Right lobe of liver (tissue), 6 donors: Measurements from ENCODE around the gene MYO7B. TPM values are rescaled to one million over a fixed set of nuclear protein-coding genes. Genes with fewer than 3 reads are reported as not detected.
"Not testable (repeated sequence)": the region's sequence is repeated elsewhere in the genome, so short reads cannot be mapped to it uniquely, and the experiment has no call there.

Experiments
- ATAC-seq, 4 donors: fragments of 200-7000 bp; cut with Tn5 transposase; one replicate each; pipeline ENCODE4 v1.9.1; 2020; ENCODE audit warnings: mild to moderate bottlenecking in 4 of 4, moderate library complexity in 4 of 4
- DNase-seq, 3 donors: peaks; one replicate each; pipeline ENCODE4 v3.0.0-alpha.2; 2020
- H3K27ac ChIP-seq, 3 donors: fragments of 200-600 bp; one replicate each; pipeline ENCODE4 v1.8.0; 2022
- H3K27me3 ChIP-seq, 2 donors: fragments of 200-600 bp; one replicate each; pipeline ENCODE4 v1.8.0; 2022
- H3K36me3 ChIP-seq, 4 donors: fragments of 200-600 bp; sonication (generic) in 1 of 4; one replicate each; pipeline versions ENCODE4 v1.5.1 to v1.8.0; 2017 to 2022; ENCODE audit warnings: control low read depth in 1 of 4
- H3K4me1 ChIP-seq, 4 donors: fragments of 200-600 bp; sonication (generic) in 1 of 4; one replicate each; pipeline versions ENCODE4 v1.5.1 to v1.8.0; 2017 to 2022; ENCODE audit warnings: control low read depth in 1 of 4
- H3K4me3 ChIP-seq, 3 donors: fragments of 200-600 bp; one replicate each; pipeline ENCODE4 v1.8.0; 2022
- H3K9me3 ChIP-seq, 4 donors: fragments of 200-600 bp; sonication (generic) in 1 of 4; one replicate each; pipeline versions ENCODE4 v1.5.1 to v1.8.0; 2017 to 2022; ENCODE audit warnings: control low read depth in 1 of 4
- CTCF ChIP-seq, 4 donors: fragments of 200-600 bp in 3 of 4; fragments of 450-650 bp in 1 of 4; IDR thresholded peaks; one replicate each; pipeline versions ENCODE4 v1.5.1 to v1.8.0; 2016 to 2022; ENCODE audit warnings: antibody characterized with exemption in 4 of 4, mild to moderate bottlenecking in 2 of 4
- POLR2A ChIP-seq: fragments of 450-650 bp; IDR thresholded peaks from one replicate; pipeline ENCODE4 v1.6.1; 2017; ENCODE audit warnings: antibody characterized with exemption, mild to moderate bottlenecking
- WGBS: methylation state at CpG from one replicate; pipeline ENCODE4 v1.1.6; 2018; ENCODE audit warnings: low coverage, low lambda C conversion rate; ENCODE audit not compliant: insufficient coverage; ENCODE audit errors: missing lambda C conversion rate; 5-methylcytosine and 5-hydroxymethylcytosine counted together
- intact Hi-C, 2 donors: fragments of 100-400 bp; cut with DNase I; formaldehyde crosslinking; loops; one replicate each; pipeline versions ENCODE4 v1.11.2 to v1.14.1; 2022
- total RNA-seq, 6 experiments: library from RNA; depleted of rRNA in 2 of 6; stranded (reverse); fragments of >200 nt in 2 of 6; fragmentation: NEBNext Ultra II Directional in 3 of 6; extraction: Animal tissue kit (Norgen Biotek cat#: 25700) in 3 of 6; gene quantifications; one replicate each; pipeline versions ENCODE4 v1.1.0 to v1.2.4, GENCODE V29; 2016 to 2023
- donor health status: DM: no; HTN: yes; CAD: no.
- donor health status: DM: no; HTN: no; CAD: no.
- donor health status: DM: no; HTN: no; CAD: no.
- donor health status: DM: no; HTN: yes; CAD: no.
- donor health status: DM: no; HTN: yes; CAD: no.

The MYO7B gene
- total RNA-seq, 6 experiments from 2014 or later: 0.21 to 2.7 (median 0.37) TPM; not detected in 1

- 88% methylated on average over 2 of the region's 5 CpGs for WGBS
- intact Hi-C loops: no loop called here
- Histone ChIP-seq H3K27me3 (no peaks in the 10 kb centered on the region), H3K4me1 (no peaks in the 10 kb centered on the region), H3K4me3 (no peak overlapping the region), H3K27ac (no peak overlapping the region), H3K9me3 (no peaks in the 10 kb centered on the region), H3K36me3 (no peaks in the 10 kb centered on the region)
- peak in 1 of 3 donors; percentile 30 for DNase-seq
- ATAC-seq: no peak
- no peak for TF ChIP-seq POLR2A
- TF ChIP-seq CTCF (IDR thresholded peaks at IDR 0.05): no peak
Observed at GRCh38 chr2:127567351-127567854, 31.9 kb downstream of the MYO7B start.

GRCh38 chr2:127568128-127568527 is 32.6 kb downstream of the MYO7B start:
- TF ChIP-seq POLR2A (no peak), CTCF (IDR thresholded peaks at IDR 0.05) (no peak)
- 67% methylated on average over 2 of the region's 6 CpGs for WGBS
- Histone ChIP-seq H3K27me3 (no peaks in the 10 kb centered on the region), H3K4me3 (no peak overlapping the region), H3K36me3 (no peaks in the 10 kb centered on the region), H3K9me3 (no peaks in the 10 kb centered on the region), H3K4me1 (no peaks in the 10 kb centered on the region), H3K27ac (no peak overlapping the region)
- ATAC-seq (no peak), DNase-seq (peak in 1 of 3 donors; percentile 21)
- intact Hi-C loops: no loop called here

GRCh38 chr2:127569666-127570065 is 34.2 kb downstream of the MYO7B start:
- Histone ChIP-seq H3K4me3 (no peak overlapping the region), H3K4me1 (no peaks in the 10 kb centered on the region), H3K36me3 (no peaks in the 10 kb centered on the region), H3K27me3 (no peaks in the 10 kb centered on the region), H3K9me3 (no peaks in the 10 kb centered on the region), H3K27ac (no peak overlapping the region)
- no peak for TF ChIP-seq POLR2A
- no peak for TF ChIP-seq CTCF (IDR thresholded peaks at IDR 0.05)
- no peak for ATAC-seq
- DNase-seq: peak in 1 of 3 donors; percentile 28
- WGBS: 55% methylated on average over 2 of the region's 6 CpGs
- intact Hi-C loops: no loop called here

- Histone ChIP-seq H3K4me1 (no peaks in the 10 kb centered on the region), H3K4me3 (no peak overlapping the region), H3K27me3 (no peaks in the 10 kb centered on the region), H3K27ac (no peak overlapping the region), H3K36me3 (no peaks in the 10 kb centered on the region), H3K9me3 (no peaks in the 10 kb centered on the region)
- DNase-seq (peak in 1 of 3 donors; percentile 39), ATAC-seq (peak in 2 of 4 donors; percentile 23 to 24)
- 59% methylated on average over 6 of the region's 18 CpGs for WGBS
- TF ChIP-seq POLR2A (no peak), CTCF (IDR thresholded peaks at IDR 0.05) (no peak)
- intact Hi-C loops: no loop called here
Observed at GRCh38 chr2:127570282-127571250, 35.1 kb downstream of the MYO7B start.

- ATAC-seq, DNase-seq, H3K36me3 ChIP-seq, intact Hi-C loops, H3K27ac ChIP-seq, H3K9me3 ChIP-seq, H3K4me3 ChIP-seq, H3K27me3 ChIP-seq, H3K4me1 ChIP-seq: not testable (repeated sequence)
- no CpG with 5 or more reads among the region's 2 CpGs for WGBS
Observed at GRCh38 chr2:127572352-127572751, 36.9 kb downstream of the MYO7B start.
